CD14-positive monocyte (primary cell): Measurements from ENCODE around the gene OR6M1. TPM values are rescaled to one million over a fixed set of nuclear protein-coding genes. Genes with fewer than 3 reads are reported as not detected.

Source experiments
- DNase-seq, 3 donors: peaks; one replicate each; pipeline ENCODE4 v3.0.0-alpha.2; 2011 to 2022
- H2AFZ ChIP-seq: 2 replicates; pipeline ENCODE4 v1.6.0; 2012; ENCODE audit warnings: mild to moderate bottlenecking, low read depth, low read length, inconsistent platforms; ENCODE audit not compliant: insufficient read depth, poor library complexity, severe bottlenecking
- H3K27ac ChIP-seq, 2 donors: 1 replicate in 1 of 2; 2 replicates in 1 of 2; pipeline ENCODE4 v1.5.1; 2012 to 2013; ENCODE audit warnings: low read length in 2 of 2, control low read depth in 1 of 2, inconsistent platforms in 1 of 2, low read depth in 1 of 2, mild to moderate bottlenecking in 1 of 2
- H3K27me3 ChIP-seq, 2 donors: one replicate each; pipeline versions ENCODE4 v1.6.0 to v1.6.1; 2011 to 2013; ENCODE audit warnings: low read length in 2 of 2; ENCODE audit not compliant: control insufficient read depth in 2 of 2, insufficient read depth in 2 of 2
- H3K36me3 ChIP-seq, 2 donors: replicated peaks in 1 of 2; 1 replicate in 1 of 2; 2 replicates in 1 of 2; pipeline versions ENCODE4 v1.5.1 to v1.6.1; 2012 to 2013; ENCODE audit warnings: low read length in 2 of 2, control low read depth in 1 of 2, inconsistent platforms in 1 of 2, mild to moderate bottlenecking in 1 of 2; ENCODE audit not compliant: insufficient read depth in 2 of 2, control insufficient read depth in 1 of 2
- H3K4me1 ChIP-seq, 2 donors: 1 replicate in 1 of 2; 2 replicates in 1 of 2; pipeline versions ENCODE4 v1.5.1 to v1.6.1; 2012 to 2013; ENCODE audit warnings: low read length in 2 of 2, control low read depth in 1 of 2, inconsistent platforms in 1 of 2, mild to moderate bottlenecking in 1 of 2, moderate library complexity in 1 of 2; ENCODE audit not compliant: insufficient read depth in 2 of 2, control insufficient read depth in 1 of 2
- H3K4me2 ChIP-seq: replicated peaks from 2 replicates; pipeline ENCODE3; 2012; ENCODE audit warnings: low read length, moderate library complexity, mild to moderate bottlenecking; ENCODE audit not compliant: poor library complexity, severe bottlenecking; ENCODE audit errors: extremely low read depth
- H3K4me3 ChIP-seq, 3 experiments: fragments of 200-600 bp in 1 of 3; sonication (generic) in 1 of 3; replicated peaks in 1 of 3; 1 replicate in 2 of 3; 2 replicates in 1 of 3; pipeline ENCODE4 v1.5.1; 2011 to 2013; ENCODE audit warnings: low read length in 3 of 3, mild to moderate bottlenecking in 3 of 3, control low read depth in 2 of 3, low read depth in 2 of 3, inconsistent platforms in 1 of 3, moderate library complexity in 1 of 3
- H3K79me2 ChIP-seq: 2 replicates; pipeline ENCODE4 v1.6.0; 2012; ENCODE audit warnings: mild to moderate bottlenecking, control low read depth, inconsistent platforms, low read length, moderate library complexity; ENCODE audit not compliant: insufficient read depth
- H3K9ac ChIP-seq: 2 replicates; pipeline ENCODE4 v1.6.0; 2017; ENCODE audit warnings: low read length, mild to moderate bottlenecking; ENCODE audit not compliant: insufficient read depth, poor library complexity, severe bottlenecking
- H3K9me3 ChIP-seq, 2 donors: replicated peaks in 1 of 2; 1 replicate in 1 of 2; 2 replicates in 1 of 2; pipeline versions ENCODE4 v1.5.1 to v1.6.1; 2012 to 2013; ENCODE audit warnings: low read length in 2 of 2, control low read depth in 1 of 2; ENCODE audit not compliant: control insufficient read depth in 1 of 2, insufficient read depth in 1 of 2
- H4K20me1 ChIP-seq: 2 replicates; pipeline ENCODE4 v1.6.0; 2012; ENCODE audit warnings: mild to moderate bottlenecking, low read length, control low read depth, moderate library complexity; ENCODE audit not compliant: insufficient read depth
- H3K27ac Mint-ChIP-seq, 7 donors: one replicate each; pipeline ENCODE4 v1.8.0; 2020; ENCODE audit warnings: mild to moderate bottlenecking in 7 of 7, mixed read lengths in 7 of 7, moderate library complexity in 6 of 7, inconsistent platforms in 2 of 7
- H3K27me3 Mint-ChIP-seq, 3 donors: one replicate each; pipeline ENCODE4 v1.8.0; 2021 to 2022; ENCODE audit warnings: low read depth in 3 of 3, mild to moderate bottlenecking in 3 of 3, mixed read lengths in 3 of 3, moderate library complexity in 3 of 3, inconsistent platforms in 1 of 3
- H3K36me3 Mint-ChIP-seq, 2 donors: one replicate each; pipeline ENCODE4 v1.8.0; 2020; ENCODE audit warnings: mixed read lengths in 2 of 2, inconsistent platforms in 1 of 2, mild to moderate bottlenecking in 1 of 2
- H3K4me1 Mint-ChIP-seq: one replicate; pipeline ENCODE4 v1.8.0; 2020; ENCODE audit warnings: mild to moderate bottlenecking, mixed read lengths
- H3K4me3 Mint-ChIP-seq, 2 donors: one replicate each; pipeline ENCODE4 v1.8.0; 2020; ENCODE audit warnings: mild to moderate bottlenecking in 2 of 2, mixed read lengths in 2 of 2, moderate library complexity in 1 of 2
- H3K9me3 Mint-ChIP-seq, 7 donors: one replicate each; pipeline ENCODE4 v1.8.0; 2020 to 2022; ENCODE audit warnings: mixed read lengths in 7 of 7, mild to moderate bottlenecking in 6 of 7, moderate library complexity in 6 of 7, inconsistent platforms in 2 of 7
- CTCF ChIP-seq: fragments of 200-600 bp; IDR thresholded peaks from one replicate; pipeline ENCODE4 v1.8.0; 2022; ENCODE audit warnings: antibody characterized with exemption, mild to moderate bottlenecking
- WGBS: methylation state at CpG from one replicate; pipeline ENCODE4 v1.1.5; 2013; ENCODE audit warnings: missing lambda C conversion rate; ENCODE audit not compliant: insufficient coverage; 5-methylcytosine and 5-hydroxymethylcytosine counted together
- intact Hi-C, 2 donors: fragments of 100-400 bp; cut with micrococcal nuclease; formaldehyde crosslinking; loops; one replicate each; pipeline versions ENCODE4 v1.15.0 to v1.15.1; 2023
- polyA plus RNA-seq, 3 donors: library from polyadenylated mRNA; depleted of rRNA in 1 of 3; unstranded in 2 of 3; stranded (reverse) in 1 of 3; fragments of 300-500 nt in 2 of 3; fragments of >200 nt in 1 of 3; fragmentation: Illumina TruSeq in 2 of 3; gene quantifications; 1 replicate in 2 of 3; 2 replicates in 1 of 3; pipeline ENCODE4 v1.2.3, GENCODE V29; 2012 to 2021

Gene OR6M1
- polyA plus RNA-seq, 3 donors = not detected

- Histone ChIP-seq H3K4me1 (no peaks in the 10 kb centered on the region), H2AFZ (no peak overlapping the region), H3K4me2 (no peak overlapping the region), H4K20me1 (no peaks in the 10 kb centered on the region), H3K79me2 (no peaks in the 10 kb centered on the region), H3K4me3 (no peak overlapping the region), H3K27me3 (no peaks in the 10 kb centered on the region), H3K36me3 (no peaks in the 10 kb centered on the region), H3K9ac (no peak overlapping the region), H3K9me3 (no peaks in the 10 kb centered on the region), H3K27ac (no peak overlapping the region)
- peaks cover 0 to 1% (median 0%) of the 10 kb centered on the region in 3 donors for H3K27me3 Mint-ChIP-seq
- no peak for TF ChIP-seq CTCF
- DNase-seq = no peak
- H3K9me3 Mint-ChIP-seq = peaks cover 0 to 5% (median 4%) of the 10 kb centered on the region in 7 donors
- H3K27ac Mint-ChIP-seq = no peak overlapping the region
- no peaks in the 10 kb centered on the region for H3K4me1 Mint-ChIP-seq
- intact Hi-C loops = no loop called here
- no peak overlapping the region for H3K4me3 Mint-ChIP-seq
- H3K36me3 Mint-ChIP-seq = no peaks in the 10 kb centered on the region
- WGBS = 80% methylated on average over 2 of the region's 3 CpGs
Measured at GRCh38 chr11:123822599-123822998, 16.4 kb upstream of the OR6M1 start.

- Histone ChIP-seq H3K9me3 (no peaks in the 10 kb centered on the region), H3K9ac (no peak overlapping the region), H3K4me1 (no peaks in the 10 kb centered on the region), H3K36me3 (no peaks in the 10 kb centered on the region), H4K20me1 (no peaks in the 10 kb centered on the region), H2AFZ (no peak overlapping the region), H3K27ac (no peak overlapping the region), H3K4me2 (no peak overlapping the region), H3K27me3 (no peaks in the 10 kb centered on the region), H3K4me3 (no peak overlapping the region), H3K79me2 (no peaks in the 10 kb centered on the region)
- WGBS = no CpG with 5 or more reads among the region's 2 CpGs
- DNase-seq = no peak
- Mint-ChIP-seq H3K4me3 (no peak overlapping the region), H3K36me3 (no peaks in the 10 kb centered on the region), H3K27me3 (peaks cover 0 to 1% (median 0%) of the 10 kb centered on the region in 3 donors), H3K4me1 (no peaks in the 10 kb centered on the region), H3K9me3 (peaks cover 0 to 4% (median 2%) of the 10 kb centered on the region in 7 donors), H3K27ac (no peak overlapping the region)
- no peak for TF ChIP-seq CTCF
- intact Hi-C loops = no loop called here
Measured at GRCh38 chr11:123822032-123822431, 15.9 kb upstream of the OR6M1 start.
